AG04450 (cell line): Measurements from ENCODE around the gene MRGPRX3. TPM values are rescaled to one million over a fixed set of nuclear protein-coding genes. Genes with fewer than 3 reads are reported as not detected.

ENCODE experiments used
- CTCF ChIA-PET: fragments of 300-600, 350-600 bp; formaldehyde crosslinking; extraction: SDS; loops from one replicate; lab custom pipeline; 2022; ENCODE audit warnings: antibody characterized with exemption, inconsistent platforms; lab: Charles Lee
- POLR2A ChIA-PET: fragments of 350-600 bp; formaldehyde crosslinking; extraction: SDS; loops from one replicate; lab custom pipeline; 2021; ENCODE audit warnings: antibody characterized with exemption, inconsistent platforms; lab: Yijun Ruan, JAX
- DNase-seq: peaks from one replicate; pipeline ENCODE4 v3.0.0-alpha.2; 2011; ENCODE audit warnings: low read depth, low spot score
- H3K27ac ChIP-seq: one replicate; pipeline ENCODE4 v1.5.1; 2012; ENCODE audit warnings: low read depth, low read length, control low read depth
- H3K27me3 ChIP-seq: one replicate; pipeline ENCODE4 v1.6.0; 2012; ENCODE audit warnings: low read length; ENCODE audit not compliant: control insufficient read depth, insufficient read depth
- H3K4me3 ChIP-seq: 2 replicates; pipeline ENCODE4 v1.5.1; 2011; ENCODE audit warnings: mild to moderate bottlenecking, low read depth, low read length, control low read depth
- H3K9me3 ChIP-seq: 2 replicates; pipeline ENCODE4 v1.5.1; 2012; ENCODE audit warnings: low read length; ENCODE audit not compliant: control insufficient read depth, insufficient read depth
- CTCF ChIP-seq: IDR thresholded peaks from 2 replicates; pipeline ENCODE4 v1.5.1; 2011; ENCODE audit warnings: low read depth, low read length, control low read depth, inconsistent platforms
- polyA plus RNA-seq: library from polyadenylated mRNA; depleted of rRNA; stranded (reverse); fragments of >200 nt; gene quantifications from 2 replicates; pipeline ENCODE4 v1.2.3, GENCODE V29; 2011

The MRGPRX3 gene
- polyA plus RNA-seq, 1 experiment = not detected

- no peak for TF ChIP-seq CTCF
- no peak for DNase-seq
- Histone ChIP-seq H3K4me3 (no peak overlapping the region), H3K9me3 (no peaks in the 10 kb centered on the region; the same call in 1 of the 2 replicates), H3K27me3 (no peaks in the 10 kb centered on the region), H3K27ac (no peak overlapping the region)
- CTCF ChIA-PET = interaction anchor here (0.6 to 2.4 kb wide), 4 partner anchors 14 to 647 kb away, joined by 4 to 13 read pairs (median 4); no protein-coding TSS in a partner anchor
- POLR2A ChIA-PET = no interaction called here
Measured at GRCh38 chr11:18100926-18101656, 31.3 kb upstream of the MRGPRX3 start.

- POLR2A ChIA-PET = no interaction called here
- Histone ChIP-seq H3K4me3 (peak overlapping the region; percentile 90), H3K9me3 (no peaks in the 10 kb centered on the region; the same call in 1 of the 2 replicates), H3K27me3 (no peaks in the 10 kb centered on the region), H3K27ac (no peak overlapping the region)
- CTCF ChIA-PET = interaction anchor here (0.6 to 3.1 kb wide), 10 partner anchors 10 to 474 kb away, joined by 4 to 24 read pairs (median 9); no protein-coding TSS in a partner anchor
- DNase-seq = no peak
- TF ChIP-seq CTCF = no peak
Measured at GRCh38 chr11:18105086-18105801, 27.1 kb upstream of the MRGPRX3 start.

GRCh38 chr11:18105802-18106574, 26.4 kb upstream of the MRGPRX3 start, which contains the start of gene SAAL1:
Gene SAAL1, minus strand, starts transcription at chr11:18106082. Its CDS starts 41 bp downstream, at chr11:18106041.
- Histone ChIP-seq H3K4me3 (peak within 1 kb of the TSS; percentile 90), H3K27me3 (peaks cover 2% of the 10 kb centered on the region), H3K9me3 (no peaks in the 10 kb centered on the region; the same call in 1 of the 2 replicates), H3K27ac (no peak within 1 kb of the TSS)
- no peak for DNase-seq
- ChIA-PET CTCF (interaction anchor here (0.7 to 3.1 kb wide), 22 partner anchors 10 to 524 kb away, joined by 3 to 24 read pairs (median 4); partner anchors contain the start of gene SERGEF), POLR2A (interaction anchor here (0.7 kb wide), 1 partner anchor 93 kb away, joined by 3 read pairs; the partner anchor contains the start of gene SERGEF)
- TF ChIP-seq CTCF = peak; percentile 59

- H3K9me3 ChIP-seq = no peaks in the 10 kb centered on the region; the same call in 1 of the 2 replicates
- peaks cover 2% of the 10 kb centered on the region for H3K27me3 ChIP-seq
- ChIA-PET CTCF (interaction anchor here (0.7 to 3.1 kb wide), 22 partner anchors 9 to 523 kb away, joined by 3 to 24 read pairs (median 4); partner anchors contain the start of gene SERGEF), POLR2A (interaction anchor here (0.7 kb wide), 1 partner anchor 94 kb away, joined by 3 read pairs; the partner anchor contains the start of gene SERGEF)
- H3K4me3 ChIP-seq = no peak overlapping the region
- TF ChIP-seq CTCF = no peak
- no peak overlapping the region for H3K27ac ChIP-seq
- no peak for DNase-seq
Measured at GRCh38 chr11:18106688-18107087, 25.7 kb upstream of the MRGPRX3 start.
